GM19025 (cell line): ENCODE data around the gene PPP6R3.
"Not testable (repeated sequence)": the region's sequence is repeated elsewhere in the genome, so short reads cannot be mapped to it uniquely, and the experiment has no call there.

ENCODE experiments used
- ATAC-seq: cut with Tn5 transposase; IDR thresholded peaks from one replicate; pipeline ENCODE4 v1.9.1; 2021; ENCODE audit warnings: mild to moderate bottlenecking, low read depth, moderate library complexity; ENCODE audit not compliant: unreplicated experiment

PPP6R3 gene

GRCh38 chr11:68635172-68635571 lies 174.6 kb downstream of the PPP6R3 start:
- ATAC-seq, result not testable (repeated sequence)

- ATAC-seq, result not testable (repeated sequence)
These were observed 175.3 kb downstream of the PPP6R3 start for GRCh38 chr11:68635883-68636282.

GRCh38 chr11:68639322-68639721 lies 178.8 kb downstream of the PPP6R3 start:
- ATAC-seq, result not testable (repeated sequence)

DNA sequence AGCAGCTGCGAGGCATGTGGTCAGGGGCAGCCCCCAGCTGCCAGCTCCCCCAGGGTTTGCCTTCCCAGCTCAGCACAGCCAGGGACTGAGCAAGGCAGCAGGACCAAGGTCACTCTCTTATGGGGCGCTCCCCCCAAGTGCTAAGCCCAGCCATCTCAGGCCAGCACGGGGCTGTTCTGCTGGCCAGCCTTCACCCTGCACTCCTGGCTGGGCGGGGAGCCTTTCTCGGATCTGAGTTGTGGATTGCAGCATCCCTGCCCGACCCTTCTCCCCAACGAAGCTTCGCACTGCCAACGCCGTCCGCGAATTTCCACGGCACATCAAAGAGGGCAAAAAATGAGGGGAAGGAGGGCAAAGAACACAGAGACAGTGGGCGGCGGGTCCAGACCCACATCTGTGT lies 181.3 kb downstream of the PPP6R3 start:
- no peak for ATAC-seq

DNA sequence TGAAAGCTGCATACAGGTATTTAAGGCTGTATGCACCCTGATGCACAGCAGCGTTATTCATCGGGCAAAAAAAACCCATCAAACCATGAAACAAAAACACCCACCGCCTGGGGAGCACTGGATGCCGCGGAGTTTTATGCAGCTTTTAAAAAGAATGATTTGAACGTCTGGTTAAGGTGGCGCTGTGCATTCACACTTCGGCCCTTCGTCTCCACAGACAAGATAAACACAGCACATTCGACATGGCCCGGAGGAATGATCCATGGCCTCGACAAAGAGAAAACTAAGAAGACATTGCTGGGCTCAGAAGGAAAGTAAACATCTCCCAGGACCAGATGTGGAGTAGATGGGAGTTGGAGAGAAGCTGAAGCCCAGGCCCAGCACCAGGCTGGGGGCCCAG lies 183.0 kb downstream of the PPP6R3 start:
- ATAC-seq, result no peak

GRCh38 chr11:68646832-68647231 lies 186.3 kb downstream of the PPP6R3 start:
- no peak for ATAC-seq

DNA sequence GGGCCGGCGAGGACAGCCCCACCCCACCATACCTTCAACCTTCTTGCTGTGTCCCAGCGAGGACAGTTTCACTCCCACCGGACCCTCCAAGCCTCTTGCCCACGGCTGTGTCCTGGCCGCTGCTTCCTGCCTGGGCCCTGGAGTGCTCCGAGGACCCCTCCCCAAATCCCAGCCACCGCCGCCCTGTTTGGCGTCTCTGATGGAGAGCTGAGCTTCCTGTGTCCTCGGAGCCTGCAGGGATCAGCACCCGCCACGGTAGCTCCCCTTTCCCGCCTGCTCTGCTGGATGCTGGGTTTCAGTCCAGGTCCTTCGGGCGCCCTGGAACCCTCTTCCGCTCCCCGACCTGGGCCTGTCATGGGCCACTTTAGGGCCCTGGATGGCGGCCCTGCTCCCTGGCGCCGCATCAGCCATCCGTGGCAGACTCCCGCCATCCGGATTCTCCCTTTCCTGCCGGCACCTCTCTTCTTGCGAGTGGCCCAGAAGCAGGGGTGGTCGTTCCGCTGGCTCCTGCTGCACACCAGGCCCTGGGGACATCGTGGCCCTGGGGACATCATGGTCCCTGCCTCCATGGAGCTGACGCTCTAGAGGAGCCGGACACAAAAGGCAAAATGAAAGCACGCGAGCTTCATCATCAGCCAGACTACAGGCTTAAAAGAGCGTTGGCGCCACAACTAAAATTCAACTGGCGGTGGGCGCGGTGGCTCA lies 189.5 kb downstream of the PPP6R3 start:
- ATAC-seq, result no peak

DNA sequence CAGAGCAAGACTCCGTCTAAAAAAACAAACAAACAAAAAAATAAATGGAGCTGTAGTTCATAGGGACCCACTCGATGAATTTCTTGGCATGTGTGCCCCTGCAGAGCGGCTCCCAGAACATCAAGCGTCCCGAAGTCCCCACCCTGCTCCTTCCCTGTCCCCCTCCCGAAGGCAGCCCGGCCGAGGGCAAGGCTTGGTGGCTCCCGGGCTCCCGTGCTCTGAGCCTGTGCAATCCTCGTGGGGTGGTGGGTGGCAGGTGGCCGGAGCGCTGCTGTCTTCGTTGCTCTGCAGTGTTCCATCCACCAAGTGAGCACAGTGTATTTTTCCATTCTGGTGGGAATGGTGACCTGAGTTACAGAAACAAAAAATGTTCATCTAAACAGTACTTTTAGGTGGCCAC lies 190.2 kb downstream of the PPP6R3 start:
- ATAC-seq, result no peak

- ATAC-seq, result no peak
These were observed 190.8 kb downstream of the PPP6R3 start for GRCh38 chr11:68651208-68651984.

DNA sequence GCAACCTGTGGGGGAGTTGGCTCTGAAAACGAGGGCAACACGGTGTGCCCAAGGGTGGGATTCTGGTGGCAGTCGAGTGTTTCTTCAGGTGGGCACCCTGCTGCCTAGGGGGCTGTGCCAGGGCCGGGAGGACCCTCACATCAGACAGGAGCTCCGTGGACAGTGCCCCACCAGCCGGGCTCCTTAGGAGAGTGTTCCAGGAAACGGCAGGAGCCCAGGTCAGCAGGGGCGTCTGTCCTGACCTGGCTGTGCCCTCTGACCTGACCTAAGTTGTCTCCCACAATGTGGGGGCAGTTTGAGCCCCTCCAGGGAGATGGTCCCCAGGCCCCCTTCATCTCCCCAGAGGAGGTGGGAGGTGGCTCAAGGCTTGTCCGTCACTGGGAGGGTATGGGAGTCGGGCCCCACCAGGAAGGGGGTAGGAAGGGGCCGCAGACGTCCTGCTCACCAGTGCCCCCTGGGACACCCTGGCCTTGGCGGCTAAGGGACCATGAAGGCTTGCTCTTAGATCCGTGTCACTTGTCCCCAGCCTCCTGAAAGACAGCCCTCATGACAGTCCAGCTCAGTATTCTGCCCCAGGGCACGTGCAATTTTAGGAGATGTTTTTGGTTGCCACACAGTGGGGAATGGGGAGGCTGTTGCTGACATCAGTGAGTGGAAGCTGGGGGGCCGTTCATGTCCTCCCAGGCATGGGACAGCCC lies 191.6 kb downstream of the PPP6R3 start:
- ATAC-seq, result no peak

DNA sequence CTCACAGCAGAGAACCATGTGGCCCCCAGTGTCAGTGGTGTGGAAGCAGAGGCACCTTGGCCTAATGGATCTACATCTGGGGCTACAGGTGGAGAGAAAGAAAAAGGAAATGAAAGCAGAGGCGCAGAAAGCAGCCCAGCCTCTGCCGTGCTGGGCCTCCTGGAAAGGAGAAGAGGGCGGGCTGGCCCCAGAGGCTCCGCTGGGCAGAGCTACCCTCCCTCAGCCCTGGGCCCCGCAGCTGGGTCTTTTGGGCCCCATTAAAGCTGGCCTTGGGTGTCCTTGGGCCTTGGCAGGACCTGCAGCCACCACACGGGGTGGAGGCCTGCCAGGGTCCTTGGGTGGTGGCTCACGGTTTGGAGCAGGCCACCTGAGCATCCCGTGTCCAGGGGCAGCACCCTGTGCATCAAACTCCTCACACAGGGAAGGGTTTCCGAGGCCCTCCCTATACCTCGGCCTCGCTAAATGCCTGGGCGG lies 192.2 kb downstream of the PPP6R3 start:
- no peak for ATAC-seq

- no peak for ATAC-seq
These were observed 193.2 kb downstream of the PPP6R3 start for GRCh38 chr11:68653486-68654430.

DNA sequence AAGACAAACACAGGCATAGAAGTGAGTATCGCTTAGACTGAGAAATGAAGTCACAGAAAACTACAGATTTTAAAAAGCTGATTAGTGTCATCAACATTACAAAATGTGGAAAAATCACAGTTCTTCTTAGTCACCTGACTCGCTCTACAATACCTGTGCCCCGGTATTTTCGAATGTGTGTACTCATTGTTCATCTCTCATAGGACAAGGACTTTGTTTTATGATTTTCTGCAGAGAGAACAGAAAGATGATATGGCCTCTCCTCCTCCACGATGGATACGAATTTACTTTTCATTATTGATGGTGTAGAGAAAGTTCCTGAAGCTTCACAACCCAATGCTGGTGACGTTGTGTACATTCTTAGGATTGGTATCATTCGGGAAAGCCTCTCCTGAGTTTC lies 194.4 kb downstream of the PPP6R3 start:
- no peak for ATAC-seq

DNA sequence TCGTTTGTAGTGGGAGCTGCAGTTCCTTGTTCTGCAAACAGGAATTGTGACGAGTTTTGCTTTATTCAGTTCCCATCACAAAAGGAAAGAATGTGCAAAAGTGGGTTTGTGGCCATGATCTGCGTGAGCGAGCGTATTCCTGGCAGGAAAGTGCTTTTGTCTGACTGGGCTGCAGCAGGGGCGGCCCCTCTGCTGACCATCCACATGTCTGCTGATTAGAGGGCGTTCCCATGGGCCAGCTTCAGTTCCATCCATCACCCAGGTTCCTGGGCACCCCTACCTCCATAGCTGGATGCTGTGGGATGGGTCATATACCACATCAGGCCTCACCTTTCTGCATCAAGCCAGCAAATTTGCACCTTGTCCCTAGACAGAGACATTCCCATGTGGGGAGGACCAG lies 194.9 kb downstream of the PPP6R3 start:
- no peak for ATAC-seq

GRCh38 chr11:68655806-68656205 lies 195.3 kb downstream of the PPP6R3 start:
- no peak for ATAC-seq

DNA sequence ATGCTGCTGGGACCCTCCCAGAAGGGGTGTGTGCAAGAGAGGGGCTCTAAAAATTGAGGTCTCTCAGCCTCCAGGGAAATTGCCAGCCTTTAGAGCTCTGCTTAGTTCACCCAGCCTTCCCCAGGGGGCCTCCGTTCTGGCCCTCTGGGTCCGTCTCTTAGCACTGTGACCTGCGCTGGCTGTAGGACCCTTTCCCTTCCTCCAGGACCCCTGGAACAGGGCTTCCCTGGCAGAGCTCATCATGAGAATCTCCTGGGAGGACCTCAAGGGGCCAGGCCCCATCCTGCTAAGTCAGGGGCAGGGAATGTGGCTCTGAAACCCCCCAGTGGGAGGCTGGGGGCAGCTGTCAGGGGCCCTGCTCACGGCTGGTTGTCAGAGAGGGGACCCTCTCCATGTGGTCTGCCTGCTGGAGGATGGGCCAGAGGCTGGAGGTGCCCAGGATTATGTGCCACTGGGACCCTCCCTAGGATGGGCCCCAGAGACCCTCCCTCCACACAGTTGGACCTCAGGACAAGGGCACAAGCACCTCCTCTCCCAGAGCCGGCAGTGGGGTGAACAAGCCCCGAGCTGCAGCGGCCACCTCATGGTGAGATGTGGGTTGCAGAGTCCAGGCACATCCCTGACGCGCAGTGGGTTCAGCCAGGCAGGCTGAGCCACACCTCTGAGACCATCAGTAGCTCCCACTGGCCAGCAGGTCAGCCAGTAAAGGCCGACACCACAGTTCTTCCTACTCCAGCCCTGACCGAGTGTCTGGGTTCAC lies 196.6 kb downstream of the PPP6R3 start:
- no peak for ATAC-seq

DNA sequence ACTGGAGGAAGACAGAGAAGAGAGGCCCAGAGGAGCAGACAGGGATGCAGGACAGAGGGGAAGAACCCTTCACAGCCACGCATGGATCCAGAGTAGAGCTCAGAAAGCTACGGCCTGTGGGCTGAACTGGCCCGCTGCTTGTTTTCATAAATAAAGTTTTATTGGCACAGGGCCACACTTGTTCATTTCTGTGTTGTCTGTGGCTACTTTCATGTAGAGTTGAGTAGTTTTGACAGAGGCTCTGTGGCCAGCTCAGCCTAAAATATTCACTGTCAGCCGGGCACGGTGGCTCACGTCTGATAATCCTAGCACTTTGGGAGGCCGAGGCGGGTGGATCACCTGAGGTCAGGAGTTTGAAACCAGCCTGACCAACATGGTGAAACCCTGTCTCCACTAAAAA lies 197.5 kb downstream of the PPP6R3 start:
- ATAC-seq, result no peak

- ATAC-seq, result no peak
These were observed 198.1 kb downstream of the PPP6R3 start for GRCh38 chr11:68658661-68659060.

DNA sequence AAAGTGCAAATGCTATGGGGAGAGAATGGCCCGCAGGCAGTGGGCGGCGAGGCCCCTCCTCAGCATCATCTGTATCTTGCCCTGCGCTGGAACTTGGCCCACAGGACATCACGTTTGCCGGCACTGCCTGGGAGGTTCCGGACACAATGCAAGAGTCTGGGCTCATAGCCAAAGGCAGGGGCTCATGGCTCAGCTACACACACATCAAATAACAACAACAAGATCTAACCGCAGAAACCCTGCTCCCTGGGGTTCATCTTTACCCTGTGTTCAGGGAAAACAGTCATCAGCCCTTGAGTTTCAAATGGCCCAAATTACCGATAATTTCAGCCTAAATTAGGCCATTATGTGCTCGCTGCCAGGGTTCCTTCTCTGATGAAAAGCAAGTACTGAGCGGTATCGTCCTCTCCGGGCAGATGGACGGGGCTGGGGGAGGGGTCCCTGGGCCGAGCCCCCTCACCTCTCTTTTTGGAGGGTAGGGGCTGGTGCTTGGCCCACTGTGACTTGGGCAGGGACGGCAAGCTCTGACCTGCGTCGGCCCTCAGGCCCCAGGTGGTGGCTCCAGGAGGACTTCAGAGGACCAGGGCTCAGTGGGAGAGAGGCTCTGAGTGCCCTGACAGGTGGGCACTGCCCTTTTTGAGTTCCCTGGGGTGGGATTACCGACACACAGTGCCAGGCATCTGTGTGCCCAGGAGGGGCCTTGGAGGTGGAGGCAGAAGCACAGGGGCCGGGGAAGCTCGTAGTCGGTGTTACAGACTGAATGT lies 198.8 kb downstream of the PPP6R3 start:
- ATAC-seq, result no peak
